Endothelial cell (in vitro differentiated cells): Measurements from ENCODE around the gene LIN28B. TPM values are rescaled to one million over a fixed set of nuclear protein-coding genes. Genes with fewer than 3 reads are reported as not detected.

Experiments
- DNase-seq: peaks from one replicate; pipeline ENCODE4 v3.0.0; 2021; ENCODE audit warnings: low spot score
- H3K27ac Mint-ChIP-seq: one replicate; pipeline ENCODE4 v1.8.0; 2021; ENCODE audit warnings: mixed read lengths, inconsistent platforms; ENCODE audit not compliant: unreplicated experiment
- H3K27me3 Mint-ChIP-seq: one replicate; pipeline ENCODE4 v1.8.0; 2021; ENCODE audit warnings: mild to moderate bottlenecking, moderate library complexity, mixed read lengths, inconsistent platforms; ENCODE audit not compliant: unreplicated experiment
- H3K36me3 Mint-ChIP-seq: one replicate; pipeline ENCODE4 v1.8.0; 2021; ENCODE audit warnings: mild to moderate bottlenecking, low read depth, mixed read lengths, inconsistent platforms; ENCODE audit not compliant: unreplicated experiment
- H3K4me1 Mint-ChIP-seq: one replicate; pipeline ENCODE4 v1.8.0; 2021; ENCODE audit warnings: mild to moderate bottlenecking, mixed read lengths, inconsistent platforms; ENCODE audit not compliant: unreplicated experiment
- H3K4me3 Mint-ChIP-seq: one replicate; pipeline ENCODE4 v1.8.0; 2021; ENCODE audit warnings: mild to moderate bottlenecking, mixed read lengths, inconsistent platforms; ENCODE audit not compliant: unreplicated experiment
- H3K9me3 Mint-ChIP-seq: one replicate; pipeline ENCODE4 v1.8.0; 2021; ENCODE audit warnings: mixed read lengths, inconsistent platforms; ENCODE audit not compliant: unreplicated experiment
- CTCF ChIP-seq: fragments of 200-600 bp; sonication (generic); IDR thresholded peaks from one replicate; pipeline ENCODE4 v1.5.0; 2021; ENCODE audit warnings: antibody characterized with exemption; ENCODE audit not compliant: unreplicated experiment
- total RNA-seq: library from RNA; stranded (reverse); fragmentation: NEBNext Ultra II Directional; extraction: Animal tissue kit (Norgen Biotek cat#: 25700); gene quantifications from one replicate; pipeline ENCODE4 v1.2.1, GENCODE V29; 2021; ENCODE audit not compliant: unreplicated experiment

Gene LIN28B
- total RNA-seq, 1 donor from 2014 or later, result 36.9 TPM

- DNase-seq, result no peak
- Mint-ChIP-seq H3K4me1 (peaks cover 4% of the 10 kb centered on the region), H3K4me3 (no peak overlapping the region), H3K36me3 (no peaks in the 10 kb centered on the region), H3K27ac (no peak overlapping the region), H3K27me3 (no peaks in the 10 kb centered on the region), H3K9me3 (no peaks in the 10 kb centered on the region)
- TF ChIP-seq CTCF, result no peak
These were observed 72.0 kb downstream of the LIN28B start for GRCh38 chr6:105028898-105029297.

- no peaks in the 10 kb centered on the region for H3K9me3 Mint-ChIP-seq
- H3K4me1 Mint-ChIP-seq, result peaks cover 4% of the 10 kb centered on the region
- no peaks in the 10 kb centered on the region for H3K36me3 Mint-ChIP-seq
- H3K27me3 Mint-ChIP-seq, result no peaks in the 10 kb centered on the region
- DNase-seq, result no peak
- TF ChIP-seq CTCF, result no peak
- no peak overlapping the region for H3K4me3 Mint-ChIP-seq
- no peak overlapping the region for H3K27ac Mint-ChIP-seq
These were observed 72.7 kb downstream of the LIN28B start for GRCh38 chr6:105029581-105029980.

GRCh38 chr6:105034470-105034869 is 77.6 kb downstream of the LIN28B start:
- Mint-ChIP-seq H3K4me3 (no peak overlapping the region), H3K27me3 (no peaks in the 10 kb centered on the region), H3K27ac (no peak overlapping the region), H3K9me3 (no peaks in the 10 kb centered on the region), H3K36me3 (no peaks in the 10 kb centered on the region), H3K4me1 (peaks cover 11% of the 10 kb centered on the region)
- no peak for TF ChIP-seq CTCF
- DNase-seq, result no peak

GRCh38 chr6:105035299-105035698 is 78.4 kb downstream of the LIN28B start:
- TF ChIP-seq CTCF, result no peak
- no peaks in the 10 kb centered on the region for H3K36me3 Mint-ChIP-seq
- peak overlapping the region; percentile 25 for H3K27ac Mint-ChIP-seq

GRCh38 chr6:105036351-105036750 is 79.4 kb downstream of the LIN28B start:
- Mint-ChIP-seq H3K4me1 (peaks cover 11% of the 10 kb centered on the region), H3K4me3 (no peak overlapping the region), H3K27me3 (no peaks in the 10 kb centered on the region), H3K9me3 (no peaks in the 10 kb centered on the region), H3K36me3 (no peaks in the 10 kb centered on the region), H3K27ac (no peak overlapping the region)
- no peak for DNase-seq
- TF ChIP-seq CTCF, result no peak

More at GRCh38 chr6:105035299-105035698, 78.4 kb downstream of the LIN28B start:
- Mint-ChIP-seq H3K9me3 (no peaks in the 10 kb centered on the region), H3K4me3 (no peak overlapping the region), H3K27me3 (no peaks in the 10 kb centered on the region), H3K4me1 (peaks cover 11% of the 10 kb centered on the region)
- DNase-seq, result no peak
